Measurements from ENCODE around the gene IFNG.

- TF ChIP-seq CTCF (IDR thresholded peaks at IDR 0.05), result no peak
- TF ChIP-seq POLR2A (IDR thresholded peaks at IDR 0.05), result no peak
- no peak for TF ChIP-seq POLR2AphosphoS5 (IDR thresholded peaks at IDR 0.05)
Measured at GRCh38 chr12:68139001-68139400, 20.5 kb downstream of the IFNG start.
